GM21717 (cell line): ENCODE data around the gene MZT2B.
"Not testable (repeated sequence)": the region's sequence is repeated elsewhere in the genome, so short reads cannot be mapped to it uniquely, and the experiment has no call there.

Experiments used
- ATAC-seq: cut with Tn5 transposase; IDR thresholded peaks from one replicate; pipeline ENCODE4 v1.9.1; 2021; ENCODE audit warnings: mild to moderate bottlenecking, moderate library complexity; ENCODE audit not compliant: unreplicated experiment

MZT2B gene

GRCh38 chr2:130202518-130202917 lies 20.5 kb downstream of the MZT2B start:
- ATAC-seq = not testable (repeated sequence)

GRCh38 chr2:130203150-130203549 lies 21.1 kb downstream of the MZT2B start:
- ATAC-seq = not testable (repeated sequence)

- not testable (repeated sequence) for ATAC-seq
Measured at GRCh38 chr2:130207051-130207450, 25.0 kb downstream of the MZT2B start.

- ATAC-seq = not testable (repeated sequence)
Measured at GRCh38 chr2:130219147-130219546, 37.1 kb downstream of the MZT2B start.

GRCh38 chr2:130220505-130220904 lies 38.4 kb downstream of the MZT2B start:
- ATAC-seq = not testable (repeated sequence)

- peak; percentile 100 for ATAC-seq
Measured at GRCh38 chr2:130222523-130222922, 40.5 kb downstream of the MZT2B start.

- ATAC-seq = not testable (repeated sequence)
Measured at GRCh38 chr2:130228005-130228404, 45.9 kb downstream of the MZT2B start.

- not testable (repeated sequence) for ATAC-seq
Measured at GRCh38 chr2:130228467-130229160, 46.6 kb downstream of the MZT2B start.

GRCh38 chr2:130229161-130229510 lies 47.1 kb downstream of the MZT2B start:
- not testable (repeated sequence) for ATAC-seq

- ATAC-seq = not testable (repeated sequence)
Measured at GRCh38 chr2:130230376-130230775, 48.3 kb downstream of the MZT2B start.

GRCh38 chr2:130230907-130231306 lies 48.8 kb downstream of the MZT2B start:
- not testable (repeated sequence) for ATAC-seq

GRCh38 chr2:130231656-130232055 lies 49.6 kb downstream of the MZT2B start:
- no peak for ATAC-seq

GRCh38 chr2:130233066-130233465 lies 51.0 kb downstream of the MZT2B start:
- ATAC-seq = not testable (repeated sequence)

- ATAC-seq = not testable (repeated sequence)
Measured at GRCh38 chr2:130239581-130239980, 57.5 kb downstream of the MZT2B start.
